ENCODE data around the gene PRM3.
A peak's percentile ranks its signal among the peaks of the same experiment; 100 is the strongest.

PRM3 gene

GRCh38 chr16:11272921-11273720 is at the start of gene PRM3:
TSS of gene PRM3 (minus strand) at chr16:11273629. CDS start at chr16:11273595, 34 bp downstream.
- DNase-seq = no peak

GRCh38 chr16:11322823-11323222 is 49.4 kb upstream of the PRM3 start:
- no peak for DNase-seq

GRCh38 chr16:11321662-11322061 is 48.2 kb upstream of the PRM3 start:
- no peak for DNase-seq

- no peak for DNase-seq
Observed at GRCh38 chr16:11320170-11320569, 46.7 kb upstream of the PRM3 start.

GRCh38 chr16:11319529-11320146 is 46.2 kb upstream of the PRM3 start:
- DNase-seq = peak; percentile 61

GRCh38 chr16:11318817-11319216 is 45.4 kb upstream of the PRM3 start:
- no peak for DNase-seq

GRCh38 chr16:11316331-11317015 is 43.0 kb upstream of the PRM3 start:
- no peak for DNase-seq

- DNase-seq = no peak
Observed at GRCh38 chr16:11315510-11315909, 42.1 kb upstream of the PRM3 start.

- DNase-seq = no peak
Observed at GRCh38 chr16:11314309-11314894, 41.0 kb upstream of the PRM3 start.

GRCh38 chr16:11313493-11314308 is 40.3 kb upstream of the PRM3 start:
- no peak for DNase-seq

- peak; percentile 46 for DNase-seq
Observed at GRCh38 chr16:11312718-11313492, 39.5 kb upstream of the PRM3 start.

- peak; percentile 88 for DNase-seq
Observed at GRCh38 chr16:11310997-11311561, 37.6 kb upstream of the PRM3 start.

- no peak for DNase-seq
Observed at GRCh38 chr16:11310634-11310977, 37.2 kb upstream of the PRM3 start.

GRCh38 chr16:11309895-11310633 is 36.6 kb upstream of the PRM3 start:
- DNase-seq = no peak

- DNase-seq = peak; percentile 46
Observed at GRCh38 chr16:11308493-11309283, 35.3 kb upstream of the PRM3 start.

- no peak for DNase-seq
Observed at GRCh38 chr16:11307639-11308492, 34.4 kb upstream of the PRM3 start.

GRCh38 chr16:11306997-11307638 is 33.7 kb upstream of the PRM3 start:
- DNase-seq = peak; percentile 48

GRCh38 chr16:11306381-11306780 is 33.0 kb upstream of the PRM3 start:
- DNase-seq = no peak
